EL (cell line): ENCODE measurements around the gene SHOC2.

Experiments used
- DNase-seq: peaks from one replicate; pipeline ENCODE4 v3.0.0-alpha.2; 2016

SHOC2 gene

DNA sequence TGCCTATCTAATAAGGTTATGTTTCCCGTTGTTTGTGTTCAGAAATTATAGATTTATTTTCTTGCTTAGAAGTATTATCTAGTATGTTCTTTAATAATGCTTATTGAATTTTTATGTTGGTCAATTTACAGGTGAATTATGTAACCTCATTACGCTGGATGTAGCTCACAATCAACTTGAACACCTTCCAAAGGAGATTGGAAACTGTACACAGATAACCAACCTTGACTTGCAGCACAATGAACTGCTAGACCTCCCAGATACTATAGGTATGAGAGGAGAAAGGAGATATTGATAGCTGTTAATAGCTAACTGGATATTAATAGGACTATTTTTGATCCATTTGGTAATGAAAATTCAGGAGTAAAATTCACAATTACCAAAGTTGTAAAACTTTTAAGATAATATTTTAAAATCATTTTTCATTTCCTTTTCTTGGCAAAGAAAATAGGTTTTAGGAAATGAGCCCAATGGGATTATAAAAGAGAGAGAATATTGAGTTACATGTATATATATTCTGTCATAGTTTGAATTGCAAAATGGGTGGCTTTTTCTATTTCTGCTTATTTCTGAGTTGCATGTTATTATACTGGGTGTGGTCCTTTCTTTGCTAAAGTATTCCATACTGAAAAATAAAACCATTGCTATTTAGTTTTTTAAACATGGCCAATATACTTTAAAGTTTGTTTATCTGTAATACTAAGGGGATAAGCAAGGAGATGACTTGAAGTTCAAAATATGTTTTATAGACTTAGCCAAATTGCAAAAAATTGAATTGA, 66.3 kb downstream of the SHOC2 start:
- DNase-seq = no peak

DNA sequence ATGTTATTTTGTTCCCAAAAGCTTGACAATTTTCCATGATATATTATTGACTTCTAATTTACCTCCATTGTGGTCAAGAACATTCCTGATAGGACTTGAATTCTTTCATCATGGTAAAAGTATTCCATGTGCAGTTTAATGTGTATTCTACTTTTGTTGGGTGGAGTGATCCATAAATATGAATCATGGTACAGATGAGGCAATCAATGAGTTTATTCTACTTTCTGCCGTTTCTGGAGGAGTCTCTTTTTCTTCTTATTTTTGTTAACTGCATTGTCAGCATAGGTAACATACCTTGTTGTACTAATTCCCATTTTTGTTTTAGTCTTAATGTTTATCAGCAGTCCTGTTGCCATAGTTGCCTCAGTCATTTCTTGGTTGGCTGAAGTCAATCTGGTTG, 69.6 kb downstream of the SHOC2 start:
- peak; percentile 49 for DNase-seq

DNA sequence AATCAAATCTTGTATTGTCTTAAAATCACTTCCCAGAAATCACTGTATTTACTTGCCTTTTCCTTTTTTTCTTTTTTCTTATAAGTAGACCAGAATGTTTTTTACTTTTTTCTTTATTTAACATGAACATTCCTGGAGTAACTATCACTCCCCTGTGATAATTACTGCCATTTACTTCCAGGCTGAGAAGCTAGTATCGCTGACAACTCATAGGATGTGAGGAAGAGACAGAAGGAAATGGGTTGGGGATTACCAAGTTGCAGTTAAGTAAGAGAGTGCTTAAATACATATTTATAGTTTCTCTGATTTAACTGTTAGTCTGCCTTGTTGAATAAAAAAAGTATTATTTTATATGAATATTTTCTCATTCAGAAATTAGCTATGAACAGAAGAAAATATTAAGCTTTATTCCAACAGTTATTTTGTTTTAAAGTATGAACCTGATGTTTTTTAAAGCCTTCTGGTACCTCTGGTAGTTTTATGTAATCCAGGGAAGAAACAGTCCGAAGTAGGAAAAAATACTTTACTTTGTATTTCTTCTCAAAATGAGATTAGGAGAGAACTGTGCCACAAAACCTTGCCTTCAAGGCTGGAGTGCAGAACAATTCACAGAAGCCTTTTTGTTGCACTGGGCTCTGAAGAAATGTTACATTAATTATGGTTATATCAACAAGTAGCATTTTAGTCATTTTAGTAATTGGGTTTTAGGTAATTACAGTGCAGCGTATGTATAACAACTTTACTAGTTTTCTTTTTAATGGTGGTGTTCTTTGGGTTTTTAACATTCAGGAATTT, 72.8 kb downstream of the SHOC2 start:
- DNase-seq = peak; percentile 28

DNA sequence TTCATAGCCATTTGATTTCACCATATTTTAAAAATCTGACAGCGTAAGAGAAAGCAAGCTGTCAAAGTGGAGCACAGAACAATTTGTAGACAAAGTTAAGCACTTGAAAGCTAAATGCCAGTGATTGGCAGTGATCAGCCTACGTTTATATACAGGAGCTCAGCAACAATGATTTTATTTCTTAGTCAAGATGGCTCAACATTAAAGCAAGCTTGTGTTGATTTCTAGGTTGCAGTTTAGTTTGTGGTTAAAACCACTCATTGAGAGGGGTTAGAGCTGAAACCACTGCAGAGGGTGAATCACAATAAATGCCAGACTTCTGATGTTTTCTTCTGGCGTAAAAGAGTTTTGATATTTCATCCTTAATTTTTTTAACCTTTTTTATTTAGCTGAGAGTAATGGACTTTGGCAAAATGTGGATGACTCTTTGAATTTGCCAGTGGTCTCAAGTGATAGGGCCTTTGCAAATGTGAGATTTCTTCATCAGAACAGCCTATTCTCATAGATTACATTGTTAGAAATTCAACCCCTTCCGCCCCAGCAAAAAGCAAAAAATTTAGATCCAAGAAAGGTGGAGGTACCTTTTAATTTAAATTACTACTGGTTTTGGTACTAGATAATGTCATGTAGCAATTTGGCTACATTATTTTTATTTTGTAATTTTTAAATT, 73.8 kb downstream of the SHOC2 start:
- peak; percentile 84 for DNase-seq

DNA sequence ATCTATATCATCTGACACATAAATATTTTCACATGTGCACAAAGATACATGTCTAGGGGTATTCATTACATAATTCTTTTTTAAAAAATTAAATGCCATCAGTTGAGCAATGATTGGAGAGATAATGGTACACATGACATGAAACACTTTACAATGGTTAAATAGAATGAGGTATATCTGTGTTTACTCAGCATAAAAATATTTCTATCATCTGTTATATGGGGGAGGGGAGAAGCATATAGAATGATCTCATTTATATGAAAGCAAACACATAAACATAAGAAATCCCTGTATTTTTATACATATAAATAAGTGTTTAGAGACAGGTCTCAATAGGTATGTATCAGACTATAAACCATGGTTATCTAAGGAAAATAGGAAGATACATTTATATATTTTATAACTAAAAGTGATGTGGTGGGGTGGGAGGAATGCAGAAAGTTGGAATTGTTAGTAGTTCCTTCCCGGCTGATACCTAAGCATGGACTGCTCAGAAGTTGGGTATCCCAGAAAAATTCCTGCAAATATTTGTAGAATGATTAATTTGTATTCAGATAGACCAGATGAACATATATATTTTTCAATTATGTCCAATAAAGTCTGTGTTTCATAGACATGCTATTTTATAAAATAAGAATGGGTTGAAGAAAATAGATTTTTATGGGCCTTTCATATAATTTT, 75.1 kb downstream of the SHOC2 start:
- DNase-seq = peak; percentile 38

DNA sequence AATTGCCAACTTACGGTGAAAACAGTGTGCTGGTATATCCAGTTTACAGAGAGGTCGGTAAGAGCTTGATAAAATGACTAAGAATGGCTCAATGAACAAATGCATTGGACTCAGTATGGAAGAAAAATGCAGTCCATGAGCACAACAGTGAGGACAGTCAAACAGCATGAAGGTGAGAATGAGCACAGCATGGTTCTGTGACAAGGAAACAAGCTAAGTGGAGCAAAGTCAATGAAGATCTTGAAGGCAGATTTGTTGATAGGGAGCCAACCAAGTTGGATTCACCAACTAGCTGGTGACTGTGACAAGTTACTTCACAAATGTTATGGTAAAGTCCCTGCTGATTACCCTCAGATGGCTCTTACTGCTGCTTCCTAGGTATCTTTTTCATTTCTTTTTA, 75.9 kb downstream of the SHOC2 start:
- DNase-seq = no peak

DNA sequence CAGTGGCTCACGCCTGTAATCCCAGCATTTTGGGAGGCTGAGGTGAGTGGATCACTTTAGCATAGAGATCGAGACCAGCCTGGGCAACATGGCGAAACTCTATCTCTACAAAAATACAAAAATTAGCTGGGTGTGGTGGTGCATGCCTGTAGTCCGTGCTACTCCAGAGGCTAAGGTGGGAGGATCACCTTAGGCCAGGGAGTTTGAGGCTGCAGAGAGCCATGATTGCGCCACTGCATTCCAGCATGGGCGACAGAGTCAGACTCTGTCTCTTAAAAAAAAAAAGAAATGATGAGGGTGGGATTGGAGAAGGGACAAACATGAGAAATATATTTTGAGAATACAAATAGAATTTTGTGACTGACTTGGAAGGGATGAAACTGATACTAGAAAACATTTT, 76.9 kb downstream of the SHOC2 start:
- DNase-seq = no peak

DNA sequence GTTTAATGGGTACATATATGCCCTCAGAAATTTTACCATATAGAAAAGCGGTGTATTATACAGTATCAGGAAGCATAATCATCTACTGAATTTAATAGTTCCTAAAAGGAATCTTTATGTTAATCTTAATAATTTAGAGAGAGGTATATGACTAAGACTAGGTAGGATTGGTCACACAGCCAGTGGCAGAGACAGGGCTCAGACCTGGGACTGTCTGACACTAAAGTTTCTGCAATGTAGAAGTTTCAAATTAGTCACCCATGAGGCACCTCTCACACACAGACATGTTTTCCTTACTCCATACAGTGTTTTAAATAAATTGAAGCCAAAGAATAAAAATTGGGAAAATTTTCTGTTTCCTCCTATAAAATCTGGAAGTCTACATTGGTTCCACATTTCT, 84.6 kb downstream of the SHOC2 start:
- no peak for DNase-seq

DNA sequence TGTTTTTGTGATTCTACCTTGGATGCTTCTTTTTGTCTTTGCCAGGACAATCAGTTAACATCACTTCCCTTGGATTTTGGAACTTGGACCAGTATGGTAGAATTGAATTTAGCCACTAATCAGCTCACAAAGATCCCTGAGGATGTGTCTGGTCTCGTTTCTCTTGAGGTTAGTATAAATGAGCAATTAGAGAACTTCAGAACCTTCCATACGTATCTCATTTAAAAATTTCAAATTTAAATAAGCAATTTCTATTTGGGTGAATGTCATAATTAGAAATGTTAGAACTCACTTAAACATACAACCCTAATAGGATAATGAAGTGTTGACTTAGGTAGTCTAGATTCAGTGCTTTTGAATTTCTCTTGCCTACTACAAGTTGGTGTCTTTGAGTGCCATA, 88.1 kb downstream of the SHOC2 start:
- DNase-seq = no peak

DNA sequence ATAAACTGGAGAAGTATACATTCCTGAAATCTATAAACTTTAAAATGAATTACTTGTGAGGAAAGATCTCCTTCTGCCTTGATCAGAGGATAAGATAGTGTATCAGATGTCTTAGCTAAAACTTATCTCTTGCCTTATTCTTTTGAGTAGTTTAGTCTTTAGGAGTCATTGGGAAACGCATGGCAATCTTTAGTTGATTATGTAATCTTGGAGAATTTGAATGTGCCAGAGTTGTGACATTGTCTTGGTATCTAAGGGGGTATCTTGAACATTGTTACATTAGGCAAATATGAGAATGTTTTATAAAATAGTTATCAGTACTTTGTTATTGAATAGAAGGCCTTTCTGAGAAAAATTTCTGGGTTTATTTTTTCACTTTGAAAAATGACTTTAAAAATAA, 95.8 kb downstream of the SHOC2 start:
- DNase-seq = no peak

DNA sequence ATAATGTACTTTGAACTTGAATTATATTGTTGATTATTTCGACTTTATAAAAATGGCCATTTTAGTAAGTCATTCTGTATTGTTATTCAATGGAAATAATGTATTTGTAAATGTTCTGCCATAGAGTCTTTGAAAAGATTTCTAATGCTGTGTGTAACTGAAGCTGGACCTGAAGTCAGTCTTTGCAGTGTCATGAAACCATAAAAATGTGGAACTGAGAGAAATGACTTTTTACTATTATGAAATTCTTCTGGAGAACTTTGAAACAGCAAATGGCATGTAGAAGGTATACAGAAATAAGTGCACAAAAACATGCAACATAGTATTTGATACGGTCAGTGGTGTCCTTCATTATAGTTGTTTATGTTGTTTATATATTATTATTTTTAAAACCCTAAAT, 97.7 kb downstream of the SHOC2 start:
- DNase-seq = no peak

DNA sequence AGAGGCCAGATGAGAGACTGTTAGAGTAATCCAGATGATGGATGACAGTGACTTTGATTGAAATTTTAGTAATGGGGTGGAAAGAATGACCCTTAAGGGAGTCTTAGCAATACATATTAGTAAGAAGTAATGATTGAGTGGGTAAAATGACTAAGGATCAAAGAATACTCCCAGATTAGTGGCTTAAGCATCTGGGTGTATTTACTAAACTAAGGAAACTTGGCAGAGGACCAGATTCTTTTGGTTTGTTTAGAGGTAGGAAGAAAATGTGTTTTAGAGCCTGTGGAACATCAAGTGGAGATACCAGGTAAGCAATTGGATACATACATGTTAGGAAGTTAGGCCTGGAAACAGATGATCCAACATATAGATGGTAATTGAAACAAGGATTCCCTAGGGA, 98.6 kb downstream of the SHOC2 start:
- DNase-seq = peak; percentile 8

DNA sequence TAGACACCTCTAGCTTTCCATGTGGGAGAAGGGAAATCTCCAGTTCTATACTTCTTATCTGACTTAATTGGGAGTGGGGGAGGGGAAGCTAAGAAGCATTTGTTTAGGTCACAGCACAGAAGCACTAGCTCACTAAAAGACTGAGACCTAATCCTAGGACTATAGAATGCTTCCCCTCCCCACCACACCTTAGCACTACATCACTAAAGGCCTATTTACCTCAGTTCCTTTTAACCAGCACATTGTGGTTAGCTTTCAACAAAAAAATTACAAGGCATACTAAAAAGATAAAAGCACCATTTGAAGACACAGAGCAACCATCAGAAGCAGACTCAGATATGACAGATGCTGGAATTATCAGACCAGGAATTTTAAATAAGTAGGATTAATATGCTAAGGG, 103.7 kb downstream of the SHOC2 start:
- DNase-seq = no peak

DNA sequence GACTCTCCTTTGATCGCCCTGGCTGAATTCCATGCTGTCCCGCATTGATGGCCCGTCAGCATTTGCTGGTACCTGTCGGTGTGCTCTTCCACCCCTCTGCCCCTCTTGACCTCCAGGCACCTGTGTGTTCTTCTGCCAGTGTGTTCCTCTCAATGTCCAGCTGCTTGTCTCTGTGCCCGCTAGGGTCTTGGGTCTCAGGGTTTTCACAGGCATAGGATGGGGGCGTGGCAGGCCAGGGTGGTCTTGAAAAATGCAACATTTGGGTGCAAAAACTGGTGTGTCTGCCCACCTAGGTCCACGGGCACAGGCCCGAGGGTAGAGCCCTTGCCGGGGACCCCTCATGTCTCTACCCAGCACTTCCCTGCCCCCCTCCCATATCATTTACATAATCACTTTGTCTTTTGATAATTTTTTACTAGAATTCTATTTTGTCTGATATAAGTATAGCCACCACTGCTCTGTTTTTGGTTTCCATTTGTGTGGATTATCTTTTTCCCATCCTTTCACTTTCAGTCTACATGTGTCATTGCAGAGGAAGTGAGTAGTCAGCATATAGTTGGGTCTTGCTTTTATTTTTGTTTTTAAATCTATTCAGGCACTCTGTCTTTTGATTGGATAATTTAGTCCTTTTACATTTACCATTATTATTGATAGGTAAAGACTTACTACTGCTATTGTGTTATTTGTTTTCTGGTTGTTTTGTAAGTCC, 110.8 kb downstream of the SHOC2 start:
- no peak for DNase-seq

DNA sequence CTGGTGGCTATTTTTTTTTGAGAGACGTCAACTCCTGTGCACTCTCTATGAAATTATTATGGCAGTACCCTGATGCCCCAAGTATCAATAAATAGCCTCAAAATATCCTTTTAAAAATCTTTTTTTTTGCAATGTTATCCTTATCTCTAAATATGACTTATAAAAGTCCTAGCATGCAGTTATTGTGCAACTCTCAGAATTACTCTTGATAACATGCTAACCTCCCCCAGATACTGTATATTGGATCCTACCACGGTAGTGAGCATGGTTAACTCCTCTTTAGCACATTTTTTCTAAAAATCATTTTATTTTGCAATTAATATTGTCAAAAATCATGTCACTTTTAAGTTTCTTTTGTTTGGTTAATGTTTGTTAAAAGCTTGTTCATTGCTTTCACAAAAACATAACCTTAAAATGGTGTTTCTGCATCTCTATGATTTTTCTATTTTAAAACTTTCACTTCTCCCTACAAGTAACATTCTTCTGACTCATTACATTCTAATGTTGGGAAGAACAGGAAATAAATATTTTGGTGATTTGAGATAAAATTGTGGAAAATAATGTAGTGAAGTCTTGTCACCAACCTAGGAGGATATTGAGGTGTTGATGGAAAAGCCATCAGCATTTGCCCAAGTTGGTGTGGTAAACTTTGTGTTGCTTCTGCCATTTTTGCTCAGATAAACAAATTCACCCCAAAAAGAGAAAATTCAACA, 115.3 kb downstream of the SHOC2 start:
- peak; percentile 53 for DNase-seq

DNA sequence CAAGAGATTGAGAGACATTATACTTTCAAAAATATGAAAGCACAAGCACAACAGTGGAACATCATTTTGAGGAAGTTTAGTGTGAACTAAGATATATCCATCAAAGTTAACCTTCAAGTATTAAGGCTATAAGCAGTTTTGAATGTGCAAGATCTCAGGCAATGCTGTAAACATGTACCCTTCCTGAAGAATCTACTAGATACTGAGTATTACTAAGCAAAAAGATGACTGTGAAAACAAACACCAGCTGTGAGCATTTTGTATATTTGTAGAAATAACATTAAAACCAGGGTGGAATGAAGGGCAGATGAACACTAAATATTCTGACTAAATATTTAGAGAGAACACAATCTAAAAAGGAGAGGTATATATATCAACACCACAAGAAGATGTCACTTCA, 116.1 kb downstream of the SHOC2 start:
- peak; percentile 33 for DNase-seq

DNA sequence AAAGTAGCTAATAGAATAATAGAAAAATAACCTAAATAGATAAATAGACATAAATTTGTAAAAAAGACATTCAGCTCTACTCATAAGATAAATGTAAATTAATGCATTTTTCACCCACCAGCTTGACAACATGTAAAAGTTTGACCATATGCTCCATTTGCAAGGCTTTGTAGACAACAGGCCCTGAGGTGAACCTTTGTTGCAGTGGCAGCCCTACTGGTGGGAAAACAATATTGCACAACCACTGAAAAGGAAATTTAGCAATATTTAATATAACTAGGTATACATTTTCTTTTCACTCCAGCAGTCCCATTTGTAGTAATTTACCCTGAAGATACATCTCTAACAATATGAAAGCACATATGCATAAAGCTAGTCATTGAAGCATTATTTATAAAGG, 118.5 kb downstream of the SHOC2 start:
- DNase-seq = no peak

DNA sequence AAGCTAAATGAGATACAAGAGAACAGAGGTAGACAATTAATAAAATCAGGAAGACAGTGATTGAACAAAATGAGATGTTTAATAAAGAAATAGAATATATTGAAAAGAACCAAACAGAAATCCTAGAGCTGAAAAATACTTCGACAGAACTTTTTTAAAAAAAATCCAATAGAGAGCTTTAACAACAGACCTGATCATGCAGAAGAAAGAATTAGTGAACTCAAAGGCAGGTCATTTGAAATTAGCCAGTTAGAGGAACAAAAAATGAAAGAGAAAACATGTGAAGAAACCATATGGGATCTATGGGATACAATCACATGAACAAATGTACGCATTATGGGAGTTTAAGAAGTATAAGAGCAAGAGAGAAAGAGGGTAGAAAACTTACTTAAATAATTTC, 120.1 kb downstream of the SHOC2 start:
- no peak for DNase-seq

DNA sequence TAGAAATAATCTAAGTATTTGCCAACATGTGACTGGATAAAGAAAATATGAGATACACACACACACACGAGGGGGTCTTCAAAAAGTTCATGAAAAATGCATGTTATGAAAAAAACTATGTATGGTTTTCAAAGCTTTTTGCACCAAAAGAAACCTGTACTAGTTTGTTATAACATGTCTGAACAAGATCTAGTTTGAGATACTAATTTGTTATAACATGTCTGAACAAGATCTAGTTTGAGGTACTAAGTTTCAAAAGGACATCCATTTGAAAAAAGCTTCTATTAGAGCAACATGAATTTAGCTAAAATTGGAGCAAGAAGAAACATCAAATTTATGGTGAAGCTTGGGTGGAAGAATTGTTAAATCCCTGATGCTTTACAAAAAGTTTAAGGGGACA, 137.6 kb downstream of the SHOC2 start:
- DNase-seq = no peak
